Gastrocnemius medialis (tissue), 4 donors: ENCODE measurements around the gene GPR55. TPM values are rescaled to one million over a fixed set of nuclear protein-coding genes. Genes with fewer than 3 reads are reported as not detected.

Experiments used
- ATAC-seq, 2 donors: fragments of 150-250 bp; one replicate each; pipeline ENCODE4 v1.9.1; 2016
- DNase-seq, 2 donors: peaks; one replicate each; pipeline ENCODE4 v3.0.0-alpha.2; 2019
- H3K27ac ChIP-seq, 4 donors: fragments of 200-600 bp; sonication (generic); 1 replicate in 1 of 4; 2 replicates in 3 of 4; pipeline ENCODE4 v1.5.1; 2016 to 2018; ENCODE audit warnings: mild to moderate bottlenecking in 2 of 4, moderate library complexity in 1 of 4
- H3K27me3 ChIP-seq, 3 donors: fragments of 200-600 bp; sonication (generic) in 2 of 3; 1 replicate in 1 of 3; 2 replicates in 2 of 3; pipeline versions ENCODE4 v1.5.1 to v1.6.0; 2016 to 2019; ENCODE audit warnings: mild to moderate bottlenecking in 1 of 3, moderate library complexity in 1 of 3
- H3K36me3 ChIP-seq, 2 donors: fragments of 200-600 bp; sonication (generic) in 1 of 2; one replicate each; pipeline ENCODE4 v1.5.1; 2017 to 2018
- H3K4me1 ChIP-seq, 2 donors: fragments of 200-600 bp; sonication (generic) in 1 of 2; one replicate each; pipeline ENCODE4 v1.5.1; 2016 to 2017; ENCODE audit warnings: mild to moderate bottlenecking in 2 of 2
- H3K4me3 ChIP-seq, 4 donors: fragments of 200-600 bp; sonication (generic) in 3 of 4; 1 replicate in 1 of 4; 2 replicates in 3 of 4; pipeline ENCODE4 v1.5.1; 2016 to 2019; ENCODE audit warnings: mild to moderate bottlenecking in 2 of 4
- H3K9me3 ChIP-seq, 3 donors: fragments of 200-600 bp; sonication (generic) in 2 of 3; 1 replicate in 1 of 3; 2 replicates in 2 of 3; pipeline ENCODE4 v1.5.1; 2016 to 2019
- CTCF ChIP-seq, 5 experiments: fragments of 450-650 bp in 3 of 5; fragments of 200-600 bp in 2 of 5; sonication (generic) in 2 of 5; IDR thresholded peaks in 4 of 5; conservative IDR thresholded peaks in 1 of 5; 1 replicate in 4 of 5; 2 replicates in 1 of 5; pipeline ENCODE4 v1.5.1; 2016 to 2019; ENCODE audit warnings: antibody characterized with exemption in 5 of 5, mild to moderate bottlenecking in 3 of 5, moderate library complexity in 3 of 5
- POLR2A ChIP-seq, 2 donors: fragments of 450-650 bp; IDR thresholded peaks; one replicate each; pipeline ENCODE4 v1.6.1; 2017; ENCODE audit warnings: antibody characterized with exemption in 2 of 2, mild to moderate bottlenecking in 2 of 2, moderate library complexity in 2 of 2
- in situ Hi-C, 4 donors: fragments of 200-750 bp; cut with MboI; loops; one replicate each; pipeline versions ENCODE4 v1.15.0 to v1.8.0; 2017; ENCODE audit warnings: low sequenced_read_pairs in 4 of 4
- intact Hi-C: fragments of 100-400 bp; cut with DNase I; formaldehyde crosslinking; loops from one replicate; pipeline ENCODE4 v1.15.1; 2023; ENCODE audit warnings: low total_unique reads
- total RNA-seq, 4 donors: library from RNA; depleted of rRNA; stranded (reverse); fragments of >200 nt; gene quantifications; one replicate each; pipeline versions ENCODE4 v1.1.0 to v1.2.3, GENCODE V29; 2016

Gene GPR55
- total RNA-seq, 4 donors from 2014 or later, result not detected

DNA sequence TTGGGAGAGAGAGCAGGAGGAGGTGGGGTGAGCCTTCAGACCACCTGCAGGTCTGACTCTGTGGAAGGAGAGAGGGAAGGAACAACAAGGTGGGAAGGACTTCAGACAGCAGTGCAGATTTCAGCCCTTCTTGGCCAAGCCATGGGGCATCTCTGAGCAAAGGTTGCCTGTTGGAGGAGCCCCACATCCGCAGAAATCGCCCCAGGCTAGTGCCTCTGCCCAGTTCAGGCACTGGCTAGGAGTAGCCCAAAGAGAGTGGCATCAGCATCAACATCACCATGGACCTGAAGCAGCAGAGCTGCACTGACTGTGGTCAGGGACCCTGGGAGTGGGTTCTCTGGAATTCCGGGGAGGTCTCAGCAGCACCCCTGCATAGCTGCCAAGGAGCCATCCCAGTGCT, 10.2 kb downstream of the GPR55 start:
- DNase-seq, result peak in 1 of 2 donors; percentile 4
- H3K4me3 ChIP-seq, result no peak overlapping the region
- no peak overlapping the region for H3K27ac ChIP-seq
- peaks cover 0 to 4% (median 3%) of the 10 kb centered on the region in 3 donors for H3K27me3 ChIP-seq
- TF ChIP-seq CTCF (IDR thresholded peaks at IDR 0.05 in 4 of 5, conservative IDR thresholded peaks at IDR 0.05 in 1 of 5) (no peak), POLR2A (IDR thresholded peaks at IDR 0.05) (no peak)
- no peaks in the 10 kb centered on the region for H3K4me1 ChIP-seq
- no peaks in the 10 kb centered on the region for H3K9me3 ChIP-seq
- intact Hi-C loops (no loop called here), in situ Hi-C loops (no loop called here)
- no peak for ATAC-seq
- no peaks in the 10 kb centered on the region for H3K36me3 ChIP-seq

GRCh38 chr2:230913406-230914143, 11.5 kb downstream of the GPR55 start:
- Histone ChIP-seq H3K27me3 (peaks cover 0 to 4% (median 3%) of the 10 kb centered on the region in 3 donors), H3K27ac (no peak overlapping the region), H3K9me3 (no peaks in the 10 kb centered on the region), H3K4me1 (no peaks in the 10 kb centered on the region), H3K36me3 (no peaks in the 10 kb centered on the region), H3K4me3 (no peak overlapping the region)
- TF ChIP-seq CTCF (IDR thresholded peaks at IDR 0.05 in 4 of 5, conservative IDR thresholded peaks at IDR 0.05 in 1 of 5) (peak in 1 of 5 experiments; percentile 27), POLR2A (IDR thresholded peaks at IDR 0.05) (no peak)
- in situ Hi-C loops, result no loop called here
- intact Hi-C loops, result no loop called here
- ATAC-seq, result no peak
- DNase-seq, result no peak

GRCh38 chr2:230912724-230913123, 12.3 kb downstream of the GPR55 start:
- intact Hi-C loops, result no loop called here
- no peak for ATAC-seq

DNA sequence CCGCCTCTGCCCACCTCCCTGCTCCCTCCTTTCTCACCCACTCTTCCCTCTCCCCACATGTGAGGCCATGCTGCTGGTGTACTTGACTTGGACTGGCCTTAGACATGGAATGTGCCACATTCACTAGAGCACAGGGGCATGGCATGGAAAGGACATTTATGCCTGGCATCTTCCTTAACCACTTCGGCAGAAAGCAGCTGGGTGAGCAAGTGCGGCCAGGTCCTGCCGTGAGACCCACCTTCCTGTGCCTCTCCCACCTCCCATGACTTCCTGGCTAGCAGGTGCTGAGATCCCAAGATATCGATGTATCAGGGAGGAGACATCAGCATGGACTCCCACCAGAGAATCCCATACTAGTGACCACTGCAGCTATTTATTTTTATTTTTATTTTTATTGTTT, 13.0 kb downstream of the GPR55 start:
- ATAC-seq, result no peak
- Histone ChIP-seq H3K4me3 (no peak overlapping the region), H3K4me1 (no peaks in the 10 kb centered on the region), H3K27me3 (peaks cover 0 to 4% (median 3%) of the 10 kb centered on the region in 3 donors), H3K27ac (no peak overlapping the region), H3K9me3 (no peaks in the 10 kb centered on the region), H3K36me3 (no peaks in the 10 kb centered on the region)
- in situ Hi-C loops, result no loop called here
- intact Hi-C loops, result no loop called here
- no peak for DNase-seq
- TF ChIP-seq POLR2A (IDR thresholded peaks at IDR 0.05), result no peak
- TF ChIP-seq CTCF (IDR thresholded peaks at IDR 0.05 in 4 of 5, conservative IDR thresholded peaks at IDR 0.05 in 1 of 5), result no peak

More at GRCh38 chr2:230912724-230913123, 12.3 kb downstream of the GPR55 start:
- Histone ChIP-seq H3K4me1 (no peaks in the 10 kb centered on the region), H3K36me3 (no peaks in the 10 kb centered on the region), H3K9me3 (no peaks in the 10 kb centered on the region), H3K27me3 (peaks cover 0 to 4% (median 3%) of the 10 kb centered on the region in 3 donors), H3K4me3 (no peak overlapping the region), H3K27ac (no peak overlapping the region)
- DNase-seq, result no peak
- TF ChIP-seq CTCF (IDR thresholded peaks at IDR 0.05 in 4 of 5, conservative IDR thresholded peaks at IDR 0.05 in 1 of 5) (no peak), POLR2A (IDR thresholded peaks at IDR 0.05) (no peak)
- in situ Hi-C loops, result no loop called here
